22Rv1 (cell line): Measurements from ENCODE around the gene MAFF.

Experiments
- H3K27ac ChIP-seq: fragments of 450-650 bp; 2 replicates; pipeline ENCODE4 v1.5.1; 2017
- CTCF ChIP-seq: fragments of 450-650 bp; IDR thresholded peaks from 2 replicates; pipeline ENCODE4 v1.5.1; 2017; ENCODE audit warnings: mild to moderate bottlenecking
- ZFX ChIP-seq: fragments of 450-650 bp; IDR thresholded peaks from 2 replicates; pipeline ENCODE4 v1.6.1; 2017; ENCODE audit warnings: antibody characterized with exemption, borderline replicate concordance

MAFF gene

GRCh38 chr22:38202437-38203089 lies 769 bp downstream of the MAFF start:
- TF ChIP-seq CTCF: peak; percentile 34; the same call in 1 of the 2 replicates
- TF ChIP-seq ZFX: no peak

GRCh38 chr22:38203090-38203810 lies 1.5 kb downstream of the MAFF start:
- peak overlapping the region; percentile 95 for H3K27ac ChIP-seq
- TF ChIP-seq ZFX (no peak), CTCF (no peak)

More at GRCh38 chr22:38202437-38203089, 769 bp downstream of the MAFF start:
- H3K27ac ChIP-seq: peak overlapping the region; percentile 95

GRCh38 chr22:38203855-38204514 lies 2.2 kb downstream of the MAFF start:
- TF ChIP-seq ZFX (no peak), CTCF (no peak)
- peak overlapping the region; percentile 95; the same call in 1 of the 2 replicates for H3K27ac ChIP-seq

- peak overlapping the region; percentile 95; the same call in 1 of the 2 replicates for H3K27ac ChIP-seq
- no peak for TF ChIP-seq CTCF
- no peak for TF ChIP-seq ZFX
Measured at GRCh38 chr22:38204784-38205183, 3.0 kb downstream of the MAFF start.

- TF ChIP-seq ZFX (no peak), CTCF (no peak)
- no peak overlapping the region for H3K27ac ChIP-seq
Measured at GRCh38 chr22:38205261-38206128, 3.7 kb downstream of the MAFF start.

- TF ChIP-seq ZFX (no peak), CTCF (no peak)
- no peak overlapping the region for H3K27ac ChIP-seq
Measured at GRCh38 chr22:38207898-38208432, 6.2 kb downstream of the MAFF start.
